Ovary (tissue), 3 donors: ENCODE measurements around the gene ZNF804B.

Experiments used
- CTCF ChIP-seq, 3 donors: fragments of 450-650 bp in 2 of 3; fragments of 200-600 bp in 1 of 3; IDR thresholded peaks; one replicate each; pipeline versions ENCODE4 v1.5.1 to v1.8.0; 2016 to 2022; ENCODE audit warnings: antibody characterized with exemption in 3 of 3, mild to moderate bottlenecking in 1 of 3
- EP300 ChIP-seq: sonication (generic); formaldehyde crosslinking; IDR thresholded peaks from one replicate; pipeline ENCODE4 v1.6.1; 2017; ENCODE audit warnings: antibody characterized with exemption
- POLR2A ChIP-seq: fragments of 450-650 bp; IDR thresholded peaks from one replicate; pipeline ENCODE4 v1.6.1; 2017; ENCODE audit warnings: antibody characterized with exemption, mild to moderate bottlenecking, moderate library complexity
- donor health status: DM: no; HTN: no; CAD: no.

DNA sequence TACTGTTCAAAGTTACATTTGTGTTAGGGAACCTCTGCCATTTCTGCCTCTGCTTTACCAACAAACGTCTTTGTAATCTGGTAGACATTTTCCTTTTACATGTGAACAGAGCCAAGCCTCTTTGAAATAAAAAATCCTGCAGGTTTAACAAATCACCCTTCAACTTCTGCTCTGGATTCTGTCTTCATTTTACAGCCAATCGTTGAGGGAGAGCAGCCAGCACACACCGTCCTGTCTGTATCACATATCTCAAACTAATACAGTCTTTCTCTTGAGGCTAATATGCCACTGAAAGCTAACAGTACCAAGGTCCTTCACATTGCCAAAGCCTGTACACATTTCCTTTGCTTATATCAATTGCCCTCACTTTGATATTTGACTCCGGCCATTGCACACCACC, 504.6 kb downstream of the ZNF804B start:
- no peak for TF ChIP-seq CTCF (IDR thresholded peaks at IDR 0.05)
- no peak for TF ChIP-seq POLR2A
- no peak for TF ChIP-seq EP300
